ENCODE measurements around the gene KCNN3.
"Not testable (repeated sequence)": the region's sequence is repeated elsewhere in the genome, so short reads cannot be mapped to it uniquely, and the experiment has no call there.

KCNN3 gene

GRCh38 chr1:154870115-154870571 lies at the start of gene KCNN3:
Gene KCNN3 (minus strand): TSS chr1:154870281. CDS start chr1:154869964, 317 bp downstream.
- peak; percentile 24 to 31 for DNase-seq (ENCODE audit: low read depth in 2 of 2)

DNA sequence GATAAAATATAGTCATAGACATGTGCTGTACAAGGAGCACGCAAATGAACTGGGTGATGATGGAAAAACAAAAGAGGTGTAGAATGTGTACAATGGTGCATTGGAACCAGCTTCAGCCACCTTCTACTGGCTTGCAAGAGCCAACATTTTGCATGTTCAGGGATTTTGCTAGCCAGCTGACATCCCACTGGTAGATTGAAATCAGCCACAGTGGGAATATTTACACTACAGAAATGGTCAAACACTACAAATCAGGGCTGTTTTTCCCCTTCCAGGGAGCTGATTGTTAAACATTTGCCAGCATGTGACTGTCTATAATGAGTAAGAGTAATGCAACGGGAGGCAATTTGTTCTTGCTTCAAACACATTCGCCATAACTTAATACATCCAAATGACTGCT lies 43.2 kb upstream of the KCNN3 start:
- DNase-seq (ENCODE audit: low read depth in 2 of 2): no peak

DNA sequence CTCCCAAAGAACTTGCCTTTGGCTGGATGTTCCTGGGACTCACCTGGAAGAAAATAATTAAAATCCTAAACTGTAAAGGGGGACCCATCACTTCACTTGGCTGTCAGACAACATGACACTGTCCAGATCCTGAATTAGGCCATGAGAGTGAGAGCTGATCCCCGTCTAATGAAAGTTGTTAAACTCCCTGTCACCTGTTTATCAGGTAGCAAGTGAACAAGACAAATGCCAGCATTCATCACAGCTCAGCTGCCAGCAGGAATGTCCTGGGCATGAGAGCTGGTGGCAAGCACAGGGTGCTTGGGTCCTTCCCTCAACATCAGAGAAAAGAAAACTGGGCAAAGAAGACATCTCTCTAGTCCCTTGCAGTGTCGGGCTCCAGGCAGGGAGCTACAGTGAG lies 42.7 kb upstream of the KCNN3 start:
- no peak for DNase-seq (ENCODE audit: low read depth in 2 of 2)

DNA sequence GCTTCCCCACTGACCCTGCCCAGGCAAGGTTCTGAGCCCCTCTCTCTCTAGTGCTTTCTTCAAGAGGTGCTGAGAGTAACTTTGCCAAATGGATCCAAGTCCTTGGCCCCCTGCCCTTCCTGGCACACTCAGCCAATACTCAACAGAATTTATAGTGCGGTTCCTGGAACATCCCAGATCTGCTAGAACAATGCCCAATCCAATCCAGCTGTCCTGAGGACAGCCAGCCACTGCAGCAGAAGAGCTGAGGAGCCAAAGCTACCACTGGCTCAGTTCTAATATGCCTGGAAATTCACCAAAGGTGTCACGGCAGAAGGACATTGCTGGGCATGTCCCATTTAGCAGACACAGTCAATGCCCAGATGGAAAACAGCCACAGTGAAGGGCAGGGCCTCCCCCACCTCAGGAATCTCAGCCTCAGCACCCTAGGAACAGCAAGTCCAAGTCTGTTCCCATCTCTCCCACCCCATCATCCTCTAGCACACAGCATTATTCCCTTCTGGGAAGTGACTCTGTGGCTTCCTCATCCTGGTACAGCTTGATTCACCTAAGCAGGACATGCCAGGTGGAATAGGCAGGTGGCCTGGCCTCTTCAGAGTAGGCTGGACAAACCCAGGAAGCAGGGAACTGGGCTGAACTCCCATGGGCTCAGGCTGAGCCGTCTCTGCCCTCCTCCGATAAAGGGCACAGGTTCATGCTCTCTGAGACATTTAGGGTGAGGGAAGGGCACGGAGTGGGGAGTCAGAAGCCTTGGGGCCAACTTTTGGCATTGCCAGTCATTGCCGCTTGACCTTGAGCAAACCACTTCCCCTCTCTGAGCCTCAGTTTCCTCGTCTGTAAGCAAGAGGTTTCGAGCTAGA lies 41.8 kb upstream of the KCNN3 start:
- no peak for DNase-seq (ENCODE audit: low read depth in 2 of 2)

DNA sequence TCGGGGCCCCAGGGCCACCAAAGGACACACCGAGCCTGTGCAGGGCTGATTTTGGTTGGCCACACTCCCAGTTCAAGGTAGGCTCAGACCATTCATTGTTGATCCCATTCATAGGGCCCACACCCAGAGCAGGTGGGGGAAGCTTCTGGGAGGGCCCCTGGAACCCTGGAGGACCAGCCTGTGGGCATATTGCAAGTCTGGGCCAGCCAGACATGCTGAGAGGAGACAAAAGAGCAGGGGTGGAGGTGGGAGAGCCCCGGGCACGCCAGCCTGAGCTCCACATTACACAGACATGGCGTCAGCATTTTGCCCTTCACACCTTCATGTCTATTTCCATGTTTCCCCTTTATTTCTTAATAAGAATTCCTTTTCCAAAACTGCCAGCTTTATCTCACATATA lies 40.8 kb upstream of the KCNN3 start:
- no peak for DNase-seq (ENCODE audit: low read depth in 2 of 2)

GRCh38 chr1:154908937-154909336 lies 38.9 kb upstream of the KCNN3 start:
- DNase-seq (ENCODE audit: low read depth in 2 of 2): no peak

DNA sequence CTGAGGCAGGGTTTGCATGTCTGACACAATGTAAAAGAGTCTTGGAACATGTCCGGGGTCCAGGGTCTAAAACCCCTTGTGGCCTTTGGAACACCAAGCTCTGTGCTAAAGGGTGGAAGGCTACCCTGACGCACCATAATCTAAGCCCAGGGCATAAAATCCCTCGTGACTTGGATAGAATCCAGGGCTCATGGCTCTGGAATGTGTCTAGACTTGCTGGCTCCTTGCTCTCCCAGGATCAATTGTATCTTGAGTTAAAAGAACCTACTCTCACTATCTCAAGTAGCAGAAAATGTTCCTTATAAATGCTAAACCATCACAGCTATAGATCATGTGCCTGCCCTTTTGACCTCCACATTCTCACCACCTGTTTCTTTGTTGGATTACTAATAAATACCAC lies 38.0 kb upstream of the KCNN3 start:
- not testable (repeated sequence) for DNase-seq (ENCODE audit: low read depth in 2 of 2)

GRCh38 chr1:154906621-154907081 lies 36.6 kb upstream of the KCNN3 start:
- no peak for DNase-seq (ENCODE audit: low read depth in 2 of 2)

DNA sequence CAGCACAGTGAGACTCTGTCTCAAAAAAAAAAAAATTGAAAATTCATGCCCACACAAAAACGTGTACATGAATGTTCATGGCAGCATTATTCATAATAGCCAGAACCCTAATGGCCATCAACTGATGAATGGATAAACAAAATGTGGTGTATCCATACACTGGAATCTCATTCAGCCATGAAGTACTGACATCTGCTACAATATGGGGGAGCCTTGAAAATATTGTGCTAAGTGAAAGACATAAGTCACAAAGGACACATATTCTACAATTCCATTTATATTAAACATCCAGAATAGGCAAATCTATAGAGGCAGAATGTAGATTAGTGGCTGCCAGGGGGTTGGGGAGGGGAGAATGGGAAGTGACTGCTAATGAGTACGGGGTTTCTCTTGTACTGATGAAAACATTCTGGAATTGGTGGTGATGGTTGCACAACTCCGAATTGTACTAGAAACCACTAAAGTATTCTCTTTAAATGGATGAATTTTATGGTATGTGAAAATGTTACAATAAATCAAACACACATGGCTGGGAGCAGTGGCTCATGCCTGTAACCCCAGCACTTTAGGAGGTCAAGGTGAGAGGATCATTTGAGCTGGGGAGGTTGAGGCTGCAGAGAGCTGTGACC lies 33.0 kb upstream of the KCNN3 start:
- no peak for DNase-seq (ENCODE audit: low read depth in 2 of 2)

GRCh38 chr1:154901591-154901990 lies 31.5 kb upstream of the KCNN3 start:
- no peak for DNase-seq (ENCODE audit: low read depth in 2 of 2)

DNA sequence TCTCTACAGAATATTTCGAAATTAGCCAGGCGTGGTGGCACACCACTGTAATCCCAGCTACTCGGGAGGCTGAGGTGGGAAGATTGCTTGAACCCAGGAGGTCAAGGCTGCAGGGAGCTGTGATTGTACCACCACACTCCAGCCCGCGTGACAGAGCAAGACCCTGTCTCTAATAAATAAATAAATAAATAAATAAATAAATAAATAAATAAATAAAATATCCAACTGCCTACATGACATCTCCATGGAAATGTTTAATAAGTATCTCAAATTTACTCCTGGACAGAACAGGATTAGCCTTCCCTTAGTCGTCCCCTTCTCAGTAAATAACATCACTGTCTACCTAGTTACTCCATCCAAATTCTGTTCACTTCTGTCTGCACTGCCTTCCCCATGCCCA lies 29.0 kb upstream of the KCNN3 start:
- no peak for DNase-seq (ENCODE audit: low read depth in 2 of 2)

DNA sequence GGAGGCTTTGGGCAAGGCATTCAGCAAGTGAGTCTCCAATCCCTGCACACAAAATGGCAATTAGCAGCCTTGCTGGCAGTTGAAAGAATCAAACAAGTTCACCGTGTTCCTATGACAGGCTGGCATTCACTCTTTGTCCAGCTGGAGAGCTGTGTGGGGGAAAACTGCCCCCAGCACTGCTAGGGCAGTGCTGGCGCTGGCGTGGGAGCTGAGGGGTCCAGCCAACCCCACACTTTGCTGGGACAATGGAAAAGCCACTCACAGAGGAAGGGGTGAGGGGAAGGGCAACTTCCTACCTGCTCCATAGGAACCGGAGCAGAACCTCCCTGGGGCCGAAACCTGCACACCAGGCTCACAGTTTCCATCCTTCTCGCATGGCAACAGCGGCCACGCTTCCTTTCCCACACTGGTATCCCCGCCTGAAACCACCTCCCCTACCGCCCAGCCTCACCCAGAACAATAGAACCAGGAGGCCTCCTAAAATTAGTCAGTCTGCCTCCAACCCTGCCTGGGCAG lies 26.7 kb upstream of the KCNN3 start:
- DNase-seq (ENCODE audit: low read depth in 2 of 2): no peak

DNA sequence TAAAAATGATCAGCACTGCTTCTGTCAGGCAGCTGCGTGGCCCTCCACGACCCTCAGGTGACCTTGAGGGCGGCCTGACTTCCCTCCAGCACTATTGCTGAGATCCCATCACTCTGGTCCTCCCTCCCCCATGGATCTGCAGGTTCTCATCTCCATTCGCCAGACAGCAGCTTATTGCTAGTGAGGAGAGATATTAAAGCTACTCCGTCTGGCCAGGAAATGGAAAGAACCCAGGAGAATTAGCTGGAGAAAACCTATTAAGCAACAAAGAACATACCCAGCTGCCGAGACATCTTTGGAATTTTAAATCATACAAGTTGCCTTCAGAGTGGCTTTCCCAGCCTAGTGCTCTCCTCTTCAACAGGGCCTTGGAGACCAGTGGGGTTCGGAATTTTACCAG lies 25.7 kb upstream of the KCNN3 start:
- DNase-seq (ENCODE audit: low read depth in 2 of 2): no peak

DNA sequence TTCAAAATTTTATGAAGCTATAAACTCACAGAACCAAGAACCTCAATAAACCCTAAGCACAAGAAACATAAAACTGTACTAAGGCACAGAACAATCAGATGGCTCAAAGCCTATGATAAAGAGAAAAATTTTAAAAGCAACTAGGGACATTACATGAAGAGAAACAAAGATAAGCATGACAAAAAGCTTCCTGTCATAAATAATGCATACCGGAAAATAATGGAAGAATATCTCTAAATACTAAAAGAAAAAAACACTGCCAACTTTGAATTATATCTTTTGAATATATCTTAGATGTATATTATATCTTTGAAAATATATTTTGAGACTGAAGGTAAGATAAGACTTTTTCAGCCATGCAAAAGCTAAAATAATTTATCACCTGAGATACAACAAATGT lies 21.4 kb upstream of the KCNN3 start:
- no peak for DNase-seq (ENCODE audit: low read depth in 2 of 2)

DNA sequence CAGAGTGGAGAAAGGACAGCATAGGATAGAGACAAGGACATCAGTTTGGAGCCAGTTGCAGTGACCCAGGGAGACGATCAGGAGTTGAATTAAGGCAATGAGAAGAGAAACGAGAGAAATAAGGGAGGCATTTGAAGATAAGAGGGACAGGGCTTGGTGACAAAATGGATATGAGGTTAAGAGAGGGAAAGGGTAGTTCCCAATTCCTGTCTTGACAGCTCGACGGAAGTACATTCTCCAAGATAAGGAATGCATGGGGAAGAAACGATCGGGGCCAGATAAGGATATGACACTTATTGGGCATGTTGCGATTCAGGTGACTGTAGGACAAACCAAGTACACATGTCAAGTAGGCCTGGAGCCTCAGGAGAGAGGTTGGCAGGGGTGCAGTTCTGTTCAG lies 18.7 kb upstream of the KCNN3 start:
- no peak for DNase-seq (ENCODE audit: low read depth in 2 of 2)

DNA sequence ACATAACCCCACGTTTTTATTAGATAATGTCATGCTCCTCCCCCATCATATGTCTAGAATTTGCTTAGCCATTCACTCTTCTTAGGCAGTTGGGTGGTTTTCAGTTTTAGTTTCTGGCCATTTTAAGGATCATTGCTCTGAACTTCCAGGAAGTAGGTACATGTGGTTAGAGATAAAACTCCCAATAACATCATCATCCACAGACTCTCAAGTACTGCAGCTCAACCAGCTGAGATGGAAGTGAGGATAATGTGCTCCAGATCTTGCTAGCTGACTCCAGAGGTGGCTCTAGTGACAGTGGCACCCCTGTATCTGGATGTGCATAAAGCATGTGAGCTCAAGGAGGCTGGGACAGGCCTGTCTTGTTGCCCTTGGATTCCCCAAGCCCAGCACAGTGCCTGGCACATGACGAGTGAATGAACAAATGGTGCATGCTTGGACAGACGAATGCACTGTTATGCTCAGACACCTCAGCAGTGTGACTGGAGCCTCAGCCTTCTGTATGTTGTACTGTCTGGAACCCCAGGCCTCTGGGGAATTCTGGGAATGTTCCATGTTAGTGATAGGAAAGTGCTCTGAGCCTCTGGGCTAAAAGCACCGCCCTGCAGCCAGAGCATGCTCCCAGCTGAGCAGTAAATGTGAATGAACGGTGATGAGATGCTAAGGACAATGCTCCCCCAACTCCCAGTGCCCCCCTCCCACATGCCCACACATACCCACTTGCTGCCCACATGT lies 16.4 kb upstream of the KCNN3 start:
- no peak for DNase-seq (ENCODE audit: low read depth in 2 of 2)

DNA sequence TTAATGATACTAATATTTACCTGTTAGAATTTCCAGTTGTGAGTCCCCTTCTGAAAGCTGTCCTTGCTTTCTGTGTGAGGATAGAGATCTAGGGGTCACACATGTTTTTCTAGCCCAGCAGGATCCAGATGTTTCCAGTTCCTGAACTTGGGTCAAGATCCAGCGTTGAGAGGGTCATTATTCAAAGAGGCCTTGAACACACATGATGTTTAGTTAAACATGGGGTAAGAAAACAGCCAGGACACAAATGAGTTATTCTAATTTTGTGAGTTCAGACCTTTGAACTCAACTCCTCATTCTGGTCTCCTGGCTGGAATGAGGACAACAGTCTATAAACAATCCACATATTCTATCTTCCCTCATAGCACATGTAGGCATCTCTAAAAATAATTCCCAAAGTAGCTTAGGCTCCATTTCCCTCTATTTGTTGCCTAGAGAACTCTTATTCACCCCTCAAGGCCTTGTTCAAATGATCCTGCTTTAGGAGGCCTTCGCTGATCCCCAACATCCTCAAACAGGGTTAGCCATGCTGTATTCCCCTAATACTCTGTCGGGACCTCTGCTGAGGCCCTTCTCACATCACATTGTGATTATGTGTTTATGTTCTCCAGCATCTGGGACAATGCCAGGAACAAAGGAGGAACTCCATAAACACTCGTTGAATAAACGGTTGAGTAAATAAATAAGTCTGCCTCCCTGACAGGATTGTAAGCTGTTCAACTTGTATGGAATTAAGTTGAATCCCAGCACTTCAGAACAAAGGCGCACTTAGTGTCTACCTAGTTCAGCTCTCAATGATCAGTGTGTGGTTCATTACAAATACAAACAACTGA lies 15.0 kb upstream of the KCNN3 start:
- DNase-seq (ENCODE audit: low read depth in 2 of 2): no peak

- no peak for DNase-seq (ENCODE audit: low read depth in 2 of 2)
Measured at GRCh38 chr1:154883919-154884868, 14.1 kb upstream of the KCNN3 start.

- DNase-seq (ENCODE audit: low read depth in 2 of 2): no peak
Measured at GRCh38 chr1:154881820-154882535, 11.9 kb upstream of the KCNN3 start.

DNA sequence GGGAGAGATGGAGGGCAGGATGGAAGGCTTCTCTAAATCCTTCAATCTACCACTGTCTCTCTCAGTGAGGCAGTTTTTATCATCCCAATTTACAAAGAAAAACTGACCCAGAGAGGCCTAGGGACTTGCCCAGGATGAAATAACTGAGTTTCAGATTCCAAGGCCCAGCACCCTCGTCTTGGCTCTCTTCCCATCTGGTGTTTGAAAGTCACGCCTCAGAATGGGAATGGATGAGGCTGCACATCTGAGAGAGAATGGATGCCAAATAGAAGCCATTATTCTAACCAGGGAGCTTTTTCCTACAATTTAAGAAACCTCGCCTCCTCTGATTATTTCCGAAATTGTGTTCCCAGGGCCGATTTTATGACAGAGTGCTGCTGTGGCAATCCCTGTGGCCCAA lies 10.6 kb upstream of the KCNN3 start:
- DNase-seq (ENCODE audit: low read depth in 2 of 2): no peak

Data from stimulated activated CD8-positive, alpha-beta memory T cell treated with anti-CD3 and anti-CD28 coated beads, Interleukin-15, amount 100 ng/mL, for 4 hours (primary cell).